Mesenchymal stem cell (in vitro differentiated cells and primary cell): Measurements from ENCODE around the gene NR3C2.

Experiments used
- DNase-seq: peaks from one replicate; pipeline ENCODE4 v3.0.0-alpha.2; 2013
- H2AFZ ChIP-seq: one replicate; pipeline ENCODE4 v1.6.1; 2013; ENCODE audit warnings: low read depth, mild to moderate bottlenecking, control low read depth, inconsistent platforms, low read length, moderate library complexity
- H2AK5ac ChIP-seq: 2 replicates; pipeline ENCODE4 v1.6.1; 2013; ENCODE audit warnings: low read length, moderate library complexity, mild to moderate bottlenecking, inconsistent platforms; ENCODE audit not compliant: severe bottlenecking
- H2BK120ac ChIP-seq: one replicate; pipeline ENCODE4 v1.6.1; 2013; ENCODE audit warnings: low read depth, mild to moderate bottlenecking, inconsistent platforms, low read length, moderate library complexity
- H2BK12ac ChIP-seq, 2 experiments: one replicate each; pipeline ENCODE4 v1.6.1; 2013; ENCODE audit warnings: inconsistent platforms in 2 of 2, low read length in 2 of 2, mild to moderate bottlenecking in 2 of 2, moderate library complexity in 2 of 2, control low read depth in 1 of 2
- H2BK15ac ChIP-seq: one replicate; pipeline ENCODE4 v1.6.1; 2013; ENCODE audit warnings: mild to moderate bottlenecking, low read depth, inconsistent platforms; ENCODE audit not compliant: poor library complexity, severe bottlenecking
- H2BK5ac ChIP-seq: 2 replicates; pipeline ENCODE4 v1.6.1; 2013; ENCODE audit warnings: low read depth, mild to moderate bottlenecking, low read length, control low read depth, inconsistent platforms; ENCODE audit not compliant: poor library complexity, severe bottlenecking
- H3K14ac ChIP-seq, 2 experiments: one replicate each; pipeline ENCODE4 v1.6.1; 2013; ENCODE audit warnings: inconsistent platforms in 2 of 2, low read length in 2 of 2, control low read depth in 1 of 2, mild to moderate bottlenecking in 1 of 2, moderate library complexity in 1 of 2
- H3K18ac ChIP-seq, 2 experiments: one replicate each; pipeline ENCODE4 v1.6.1; 2013; ENCODE audit warnings: inconsistent platforms in 2 of 2, low read length in 2 of 2, control low read depth in 1 of 2, low read depth in 1 of 2, mild to moderate bottlenecking in 1 of 2
- H3K23ac ChIP-seq, 2 experiments: one replicate each; pipeline ENCODE4 v1.6.1; 2013; ENCODE audit warnings: inconsistent platforms in 2 of 2, low read length in 2 of 2, mild to moderate bottlenecking in 2 of 2, moderate library complexity in 2 of 2, control low read depth in 1 of 2
- H3K27ac ChIP-seq: 2 replicates; pipeline ENCODE4 v1.5.1; 2013; ENCODE audit warnings: mild to moderate bottlenecking, moderate library complexity, low read length, control low read depth, inconsistent platforms; ENCODE audit not compliant: poor library complexity, severe bottlenecking
- H3K27me3 ChIP-seq, 2 experiments: 2 replicates each; pipeline versions ENCODE4 v1.6.1 to v1.7.0; 2013; ENCODE audit warnings: low read length in 2 of 2, mild to moderate bottlenecking in 2 of 2, moderate library complexity in 2 of 2, control low read depth in 1 of 2, inconsistent platforms in 1 of 2; ENCODE audit not compliant: control insufficient read depth in 1 of 2, insufficient read depth in 1 of 2
- H3K36me3 ChIP-seq, 2 experiments: 2 replicates each; pipeline versions ENCODE4 v1.6.1 to v1.7.0; 2013; ENCODE audit warnings: low read length in 2 of 2, control low read depth in 1 of 2, inconsistent platforms in 1 of 2, low read depth in 1 of 2, mild to moderate bottlenecking in 1 of 2; ENCODE audit not compliant: insufficient read depth in 2 of 2, control insufficient read depth in 1 of 2
- H3K4ac ChIP-seq, 2 experiments: one replicate each; pipeline ENCODE4 v1.6.1; 2013; ENCODE audit warnings: inconsistent platforms in 2 of 2, low read length in 2 of 2, mild to moderate bottlenecking in 2 of 2, moderate library complexity in 2 of 2, control low read depth in 1 of 2, low read depth in 1 of 2
- H3K4me1 ChIP-seq: 2 replicates; pipeline ENCODE4 v1.6.1; 2013; ENCODE audit warnings: low read depth, low read length, control low read depth; ENCODE audit not compliant: control insufficient read depth, insufficient read depth
- H3K4me2 ChIP-seq: 2 replicates; pipeline ENCODE4 v1.6.1; 2013; ENCODE audit warnings: low read length, mild to moderate bottlenecking, inconsistent platforms; ENCODE audit not compliant: poor library complexity, severe bottlenecking
- H3K4me3 ChIP-seq, 2 experiments: 2 replicates each; pipeline versions ENCODE4 v1.5.1 to v1.7.0; 2013; ENCODE audit warnings: low read length in 2 of 2, mild to moderate bottlenecking in 2 of 2, control low read depth in 1 of 2, low read depth in 1 of 2; ENCODE audit not compliant: insufficient read depth in 1 of 2
- H3K79me1 ChIP-seq: replicated peaks from 2 replicates; pipeline ENCODE4 v1.6.1; 2013; ENCODE audit warnings: mild to moderate bottlenecking, control low read depth, low read length, inconsistent platforms; ENCODE audit not compliant: poor library complexity, severe bottlenecking
- H3K9ac ChIP-seq: 2 replicates; pipeline ENCODE4 v1.7.0; 2013; ENCODE audit warnings: mild to moderate bottlenecking, low read length, moderate library complexity
- H3K9me3 ChIP-seq: 2 replicates; pipeline ENCODE4 v1.7.0; 2013; ENCODE audit warnings: mild to moderate bottlenecking, low read length; ENCODE audit not compliant: control insufficient read depth
- H4K8ac ChIP-seq: one replicate; pipeline ENCODE4 v1.6.1; 2013; ENCODE audit warnings: inconsistent platforms, mild to moderate bottlenecking, low read length, moderate library complexity
- H4K91ac ChIP-seq: one replicate; pipeline ENCODE4 v1.6.1; 2013; ENCODE audit warnings: mild to moderate bottlenecking, low read length, inconsistent platforms
- WGBS: methylation state at CpG from one replicate; pipeline ENCODE4 v1.1.7; 2013; ENCODE audit warnings: mixed read lengths; 5-methylcytosine and 5-hydroxymethylcytosine counted together

NR3C2 gene

GRCh38 chr4:148296498-148296897 is 145.7 kb downstream of the NR3C2 start:
- 60% methylated on average over 2 of the region's 2 CpGs for WGBS

GRCh38 chr4:148295642-148296041 is 146.6 kb downstream of the NR3C2 start:
- Histone ChIP-seq H3K4me1 (no peaks in the 10 kb centered on the region), H3K36me3 (peaks cover 0 to 3% of the 10 kb centered on the region in 2 experiments), H4K91ac (no peak overlapping the region), H2BK15ac (no peak overlapping the region), H2AK5ac (no peak overlapping the region), H2BK5ac (no peak overlapping the region), H3K27ac (no peak overlapping the region), H2BK120ac (no peak overlapping the region), H3K27me3 (no peaks in the 10 kb centered on the region), H3K14ac (no peak overlapping the region), H2BK12ac (no peak overlapping the region), H4K8ac (no peak overlapping the region), H3K18ac (no peak overlapping the region), H3K4me3 (no peak overlapping the region), H2AFZ (no peak overlapping the region), H3K4me2 (no peak overlapping the region), H3K9me3 (peaks cover 4% of the 10 kb centered on the region), H3K4ac (no peak overlapping the region), H3K79me1 (peaks cover 3% of the 10 kb centered on the region), H3K23ac (no peak overlapping the region), H3K9ac (no peak overlapping the region)
- DNase-seq = no peak
- WGBS = 54% methylated on average over 1 of the region's 1 CpG

More at GRCh38 chr4:148296498-148296897, 145.7 kb downstream of the NR3C2 start:
- no peak for DNase-seq
- Histone ChIP-seq H2BK15ac (no peak overlapping the region), H3K9me3 (peaks cover 7% of the 10 kb centered on the region), H3K14ac (no peak overlapping the region), H3K4me2 (no peak overlapping the region), H3K18ac (no peak overlapping the region), H2BK5ac (no peak overlapping the region), H3K9ac (no peak overlapping the region), H2AK5ac (no peak overlapping the region), H3K23ac (no peak overlapping the region), H2AFZ (no peak overlapping the region), H3K4me1 (no peaks in the 10 kb centered on the region), H3K79me1 (peaks cover 3% of the 10 kb centered on the region), H3K27ac (no peak overlapping the region), H3K27me3 (no peaks in the 10 kb centered on the region), H3K36me3 (peaks cover 0 to 3% of the 10 kb centered on the region in 2 experiments), H3K4ac (no peak overlapping the region), H2BK120ac (no peak overlapping the region), H2BK12ac (no peak overlapping the region), H4K8ac (no peak overlapping the region), H4K91ac (no peak overlapping the region), H3K4me3 (no peak overlapping the region)

GRCh38 chr4:148293571-148293970 is 148.6 kb downstream of the NR3C2 start:
- Histone ChIP-seq H3K36me3 (no peaks in the 10 kb centered on the region), H3K4me1 (peaks cover 2% of the 10 kb centered on the region), H3K27me3 (no peaks in the 10 kb centered on the region), H2BK5ac (no peak overlapping the region), H3K9ac (no peak overlapping the region), H3K18ac (no peak overlapping the region), H3K14ac (no peak overlapping the region), H2AFZ (no peak overlapping the region), H3K79me1 (peaks cover 3% of the 10 kb centered on the region), H3K4me3 (no peak overlapping the region), H3K4ac (no peak overlapping the region), H3K23ac (no peak overlapping the region), H2AK5ac (peak overlapping the region; percentile 56), H4K91ac (no peak overlapping the region), H2BK12ac (no peak overlapping the region), H2BK15ac (no peak overlapping the region), H3K9me3 (no peaks in the 10 kb centered on the region), H3K27ac (no peak overlapping the region), H3K4me2 (no peak overlapping the region), H2BK120ac (no peak overlapping the region), H4K8ac (no peak overlapping the region)
- no peak for DNase-seq
- WGBS = 60% methylated on average over 1 of the region's 1 CpG

GRCh38 chr4:148292686-148293085 is 149.5 kb downstream of the NR3C2 start:
- H3K18ac ChIP-seq = no peak overlapping the region
- no peak overlapping the region for H3K4me2 ChIP-seq
- H3K79me1 ChIP-seq = peaks cover 5% of the 10 kb centered on the region
- DNase-seq = no peak
- no peaks in the 10 kb centered on the region for H3K9me3 ChIP-seq
- no peaks in the 10 kb centered on the region for H3K27me3 ChIP-seq
- H2BK15ac ChIP-seq = no peak overlapping the region
- no peak overlapping the region for H2AFZ ChIP-seq
- no peak overlapping the region for H3K23ac ChIP-seq
- H4K91ac ChIP-seq = no peak overlapping the region
- H3K4ac ChIP-seq = no peak overlapping the region
- peaks cover 3% of the 10 kb centered on the region for H3K4me1 ChIP-seq
- H3K4me3 ChIP-seq = no peak overlapping the region
- H2AK5ac ChIP-seq = no peak overlapping the region
- no peak overlapping the region for H3K14ac ChIP-seq
- H4K8ac ChIP-seq = no peak overlapping the region
- no peak overlapping the region for H2BK120ac ChIP-seq
- no peak overlapping the region for H3K9ac ChIP-seq
- no peak overlapping the region for H3K27ac ChIP-seq
- no peak overlapping the region for H2BK12ac ChIP-seq
- WGBS = 100% methylated on average over 1 of the region's 1 CpG
- H2BK5ac ChIP-seq = no peak overlapping the region
- no peaks in the 10 kb centered on the region for H3K36me3 ChIP-seq
